NB4 (cell line): ENCODE measurements around the gene BTG4.

Experiments
- POLR2A ChIP-seq: IDR thresholded peaks from 2 replicates; pipeline ENCODE4 v1.6.1; 2011; ENCODE audit warnings: mild to moderate bottlenecking; ENCODE audit not compliant: insufficient read length; ENCODE audit errors: extremely low read depth
- TF ChIP-seq, protein P1 (sequence below): IDR thresholded peaks from one replicate; pipeline ENCODE4 v1.5.1; 2012; ENCODE audit warnings: low read depth, low read length

DNA sequence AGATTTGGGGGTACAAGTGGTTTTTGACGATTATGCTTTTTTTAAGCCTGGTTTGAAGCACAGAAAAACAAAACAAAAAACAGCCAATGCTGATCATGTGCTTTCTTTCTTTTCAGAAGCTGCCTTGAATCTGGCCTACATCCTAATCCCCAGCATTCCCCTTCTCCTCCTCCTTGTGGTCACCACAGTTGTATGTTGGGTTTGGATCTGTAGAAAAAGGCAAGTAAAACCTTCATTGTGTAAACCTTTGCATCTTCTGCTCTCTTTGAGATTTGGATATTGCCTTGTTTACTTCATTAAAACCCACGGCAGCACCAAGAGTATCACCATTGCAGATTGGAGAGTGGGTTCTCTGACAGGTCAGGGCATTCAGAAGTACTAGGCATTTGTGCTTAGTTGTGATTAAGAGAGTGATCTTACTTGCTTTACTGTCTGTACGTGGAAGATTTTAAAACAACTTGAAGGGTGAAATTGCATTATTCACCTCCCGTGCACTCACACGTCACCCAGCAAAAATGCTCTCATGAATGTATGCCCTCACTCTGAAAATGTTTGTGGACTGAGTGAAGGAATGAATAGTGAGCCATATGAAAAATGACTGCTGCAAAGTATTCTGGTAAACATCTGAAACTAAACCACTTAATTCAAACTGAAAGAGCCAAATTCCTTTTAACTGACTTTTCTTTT is 45.4 kb upstream of the BTG4 start:
- TF ChIP-seq, protein P1, sequence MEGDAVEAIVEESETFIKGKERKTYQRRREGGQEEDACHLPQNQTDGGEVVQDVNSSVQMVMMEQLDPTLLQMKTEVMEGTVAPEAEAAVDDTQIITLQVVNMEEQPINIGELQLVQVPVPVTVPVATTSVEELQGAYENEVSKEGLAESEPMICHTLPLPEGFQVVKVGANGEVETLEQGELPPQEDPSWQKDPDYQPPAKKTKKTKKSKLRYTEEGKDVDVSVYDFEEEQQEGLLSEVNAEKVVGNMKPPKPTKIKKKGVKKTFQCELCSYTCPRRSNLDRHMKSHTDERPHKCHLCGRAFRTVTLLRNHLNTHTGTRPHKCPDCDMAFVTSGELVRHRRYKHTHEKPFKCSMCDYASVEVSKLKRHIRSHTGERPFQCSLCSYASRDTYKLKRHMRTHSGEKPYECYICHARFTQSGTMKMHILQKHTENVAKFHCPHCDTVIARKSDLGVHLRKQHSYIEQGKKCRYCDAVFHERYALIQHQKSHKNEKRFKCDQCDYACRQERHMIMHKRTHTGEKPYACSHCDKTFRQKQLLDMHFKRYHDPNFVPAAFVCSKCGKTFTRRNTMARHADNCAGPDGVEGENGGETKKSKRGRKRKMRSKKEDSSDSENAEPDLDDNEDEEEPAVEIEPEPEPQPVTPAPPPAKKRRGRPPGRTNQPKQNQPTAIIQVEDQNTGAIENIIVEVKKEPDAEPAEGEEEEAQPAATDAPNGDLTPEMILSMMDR, result no peak
- no peak for TF ChIP-seq POLR2A
